Mesenchymal stem cell (in vitro differentiated cells and primary cell): ENCODE data around the gene GRIK4.
A peak's percentile ranks its signal among the peaks of the same experiment; 100 is the strongest.

ENCODE experiments used
- DNase-seq: peaks from one replicate; pipeline ENCODE4 v3.0.0-alpha.2; 2013
- H2AFZ ChIP-seq: one replicate; pipeline ENCODE4 v1.6.1; 2013; ENCODE audit warnings: low read depth, mild to moderate bottlenecking, control low read depth, inconsistent platforms, low read length, moderate library complexity
- H2AK5ac ChIP-seq: 2 replicates; pipeline ENCODE4 v1.6.1; 2013; ENCODE audit warnings: low read length, moderate library complexity, mild to moderate bottlenecking, inconsistent platforms; ENCODE audit not compliant: severe bottlenecking
- H2BK120ac ChIP-seq: one replicate; pipeline ENCODE4 v1.6.1; 2013; ENCODE audit warnings: low read depth, mild to moderate bottlenecking, inconsistent platforms, low read length, moderate library complexity
- H2BK12ac ChIP-seq, 2 experiments: one replicate each; pipeline ENCODE4 v1.6.1; 2013; ENCODE audit warnings: inconsistent platforms in 2 of 2, low read length in 2 of 2, mild to moderate bottlenecking in 2 of 2, moderate library complexity in 2 of 2, control low read depth in 1 of 2
- H2BK15ac ChIP-seq: one replicate; pipeline ENCODE4 v1.6.1; 2013; ENCODE audit warnings: mild to moderate bottlenecking, low read depth, inconsistent platforms; ENCODE audit not compliant: poor library complexity, severe bottlenecking
- H2BK5ac ChIP-seq: 2 replicates; pipeline ENCODE4 v1.6.1; 2013; ENCODE audit warnings: low read depth, mild to moderate bottlenecking, low read length, control low read depth, inconsistent platforms; ENCODE audit not compliant: poor library complexity, severe bottlenecking
- H3K14ac ChIP-seq, 2 experiments: one replicate each; pipeline ENCODE4 v1.6.1; 2013; ENCODE audit warnings: inconsistent platforms in 2 of 2, low read length in 2 of 2, control low read depth in 1 of 2, mild to moderate bottlenecking in 1 of 2, moderate library complexity in 1 of 2
- H3K18ac ChIP-seq, 2 experiments: one replicate each; pipeline ENCODE4 v1.6.1; 2013; ENCODE audit warnings: inconsistent platforms in 2 of 2, low read length in 2 of 2, control low read depth in 1 of 2, low read depth in 1 of 2, mild to moderate bottlenecking in 1 of 2
- H3K23ac ChIP-seq, 2 experiments: one replicate each; pipeline ENCODE4 v1.6.1; 2013; ENCODE audit warnings: inconsistent platforms in 2 of 2, low read length in 2 of 2, mild to moderate bottlenecking in 2 of 2, moderate library complexity in 2 of 2, control low read depth in 1 of 2
- H3K27ac ChIP-seq: 2 replicates; pipeline ENCODE4 v1.5.1; 2013; ENCODE audit warnings: mild to moderate bottlenecking, moderate library complexity, low read length, control low read depth, inconsistent platforms; ENCODE audit not compliant: poor library complexity, severe bottlenecking
- H3K27me3 ChIP-seq, 2 experiments: 2 replicates each; pipeline versions ENCODE4 v1.6.1 to v1.7.0; 2013; ENCODE audit warnings: low read length in 2 of 2, mild to moderate bottlenecking in 2 of 2, moderate library complexity in 2 of 2, control low read depth in 1 of 2, inconsistent platforms in 1 of 2; ENCODE audit not compliant: control insufficient read depth in 1 of 2, insufficient read depth in 1 of 2
- H3K36me3 ChIP-seq, 2 experiments: 2 replicates each; pipeline versions ENCODE4 v1.6.1 to v1.7.0; 2013; ENCODE audit warnings: low read length in 2 of 2, control low read depth in 1 of 2, inconsistent platforms in 1 of 2, low read depth in 1 of 2, mild to moderate bottlenecking in 1 of 2; ENCODE audit not compliant: insufficient read depth in 2 of 2, control insufficient read depth in 1 of 2
- H3K4ac ChIP-seq, 2 experiments: one replicate each; pipeline ENCODE4 v1.6.1; 2013; ENCODE audit warnings: inconsistent platforms in 2 of 2, low read length in 2 of 2, mild to moderate bottlenecking in 2 of 2, moderate library complexity in 2 of 2, control low read depth in 1 of 2, low read depth in 1 of 2
- H3K4me1 ChIP-seq: 2 replicates; pipeline ENCODE4 v1.6.1; 2013; ENCODE audit warnings: low read depth, low read length, control low read depth; ENCODE audit not compliant: control insufficient read depth, insufficient read depth
- H3K4me2 ChIP-seq: 2 replicates; pipeline ENCODE4 v1.6.1; 2013; ENCODE audit warnings: low read length, mild to moderate bottlenecking, inconsistent platforms; ENCODE audit not compliant: poor library complexity, severe bottlenecking
- H3K4me3 ChIP-seq, 2 experiments: 2 replicates each; pipeline versions ENCODE4 v1.5.1 to v1.7.0; 2013; ENCODE audit warnings: low read length in 2 of 2, mild to moderate bottlenecking in 2 of 2, control low read depth in 1 of 2, low read depth in 1 of 2; ENCODE audit not compliant: insufficient read depth in 1 of 2
- H3K79me1 ChIP-seq: replicated peaks from 2 replicates; pipeline ENCODE4 v1.6.1; 2013; ENCODE audit warnings: mild to moderate bottlenecking, control low read depth, low read length, inconsistent platforms; ENCODE audit not compliant: poor library complexity, severe bottlenecking
- H3K9ac ChIP-seq: 2 replicates; pipeline ENCODE4 v1.7.0; 2013; ENCODE audit warnings: mild to moderate bottlenecking, low read length, moderate library complexity
- H3K9me3 ChIP-seq: 2 replicates; pipeline ENCODE4 v1.7.0; 2013; ENCODE audit warnings: mild to moderate bottlenecking, low read length; ENCODE audit not compliant: control insufficient read depth
- H4K8ac ChIP-seq: one replicate; pipeline ENCODE4 v1.6.1; 2013; ENCODE audit warnings: inconsistent platforms, mild to moderate bottlenecking, low read length, moderate library complexity
- H4K91ac ChIP-seq: one replicate; pipeline ENCODE4 v1.6.1; 2013; ENCODE audit warnings: mild to moderate bottlenecking, low read length, inconsistent platforms
- WGBS: methylation state at CpG from one replicate; pipeline ENCODE4 v1.1.7; 2013; ENCODE audit warnings: mixed read lengths; 5-methylcytosine and 5-hydroxymethylcytosine counted together

The GRIK4 gene

DNA sequence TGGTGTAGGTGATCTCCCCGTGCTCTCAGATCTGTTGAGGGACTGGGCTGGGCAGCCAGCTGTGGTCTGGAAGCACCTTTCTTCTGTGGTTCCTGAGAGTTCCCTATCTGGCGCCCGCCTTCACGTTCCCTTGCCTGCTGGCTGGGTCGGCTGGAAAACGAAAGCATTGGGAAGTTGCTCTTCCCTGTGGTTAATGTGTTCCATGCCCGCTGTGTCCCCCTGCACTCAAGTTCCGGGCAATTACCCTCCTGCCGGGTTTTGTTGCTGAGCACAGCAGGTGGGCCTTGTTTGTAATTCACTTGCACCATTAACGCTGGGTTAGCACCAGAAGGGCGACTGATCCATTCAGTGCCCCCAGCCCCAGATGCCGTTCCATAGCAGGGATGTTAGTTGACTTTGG, 134.1 kb downstream of the GRIK4 start:
- H3K14ac ChIP-seq = peak overlapping the region in 1 of 2 experiments; percentile 53
- H3K4me2 ChIP-seq = peak overlapping the region; percentile 20
- H2BK5ac ChIP-seq = no peak overlapping the region
- H3K27ac ChIP-seq = no peak overlapping the region
- H4K8ac ChIP-seq = no peak overlapping the region
- no peak overlapping the region for H2AK5ac ChIP-seq
- peaks cover 8% of the 10 kb centered on the region for H3K4me1 ChIP-seq
- H3K23ac ChIP-seq = no peak overlapping the region
- no peak overlapping the region for H2BK12ac ChIP-seq
- H4K91ac ChIP-seq = no peak overlapping the region
- H3K27me3 ChIP-seq = peaks cover 72 to 87% of the 10 kb centered on the region in 2 experiments
- WGBS = 8% methylated on average over 12 of the region's 12 CpGs
- no peak overlapping the region for H3K9ac ChIP-seq
- H3K18ac ChIP-seq = no peak overlapping the region
- no peak overlapping the region for H3K4ac ChIP-seq
- peak overlapping the region in 1 of 2 experiments; percentile 39 for H3K4me3 ChIP-seq
- no peaks in the 10 kb centered on the region for H3K9me3 ChIP-seq
- H2AFZ ChIP-seq = no peak overlapping the region
- DNase-seq = peak; percentile 23
- H3K36me3 ChIP-seq = no peaks in the 10 kb centered on the region
- no peaks in the 10 kb centered on the region for H3K79me1 ChIP-seq
- H2BK120ac ChIP-seq = no peak overlapping the region
- no peak overlapping the region for H2BK15ac ChIP-seq

DNA sequence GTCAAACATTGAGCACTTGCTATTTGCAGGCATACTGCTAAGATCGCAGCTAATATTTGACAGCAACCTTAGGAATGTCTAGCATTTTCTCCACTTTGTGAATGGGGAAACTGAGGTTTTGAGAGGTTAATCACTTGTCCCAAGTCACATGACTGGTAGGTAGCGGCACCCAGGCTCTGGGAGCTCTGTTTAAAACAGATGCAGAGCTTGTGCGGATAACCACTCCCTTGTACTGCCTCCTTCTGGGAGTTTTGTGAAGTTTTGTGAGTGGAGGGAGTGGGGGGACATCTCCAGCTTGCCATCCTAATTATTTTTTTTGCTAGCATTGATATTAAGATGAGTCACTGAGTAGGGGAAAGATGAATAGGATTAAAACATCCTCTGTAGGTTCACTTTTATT, 134.7 kb downstream of the GRIK4 start:
- Histone ChIP-seq H4K8ac (no peak overlapping the region), H3K4me3 (no peak overlapping the region), H3K23ac (no peak overlapping the region), H2AFZ (no peak overlapping the region), H3K36me3 (no peaks in the 10 kb centered on the region), H3K4ac (no peak overlapping the region), H2BK120ac (no peak overlapping the region), H3K27me3 (peaks cover 70 to 93% of the 10 kb centered on the region in 2 experiments), H3K18ac (no peak overlapping the region), H3K9me3 (no peaks in the 10 kb centered on the region), H3K9ac (no peak overlapping the region), H3K14ac (no peak overlapping the region), H2BK12ac (no peak overlapping the region), H2BK15ac (no peak overlapping the region), H3K27ac (no peak overlapping the region), H2AK5ac (no peak overlapping the region), H3K79me1 (no peaks in the 10 kb centered on the region), H3K4me2 (no peak overlapping the region), H4K91ac (no peak overlapping the region), H2BK5ac (no peak overlapping the region), H3K4me1 (peaks cover 8% of the 10 kb centered on the region)
- 65% methylated on average over 3 of the region's 3 CpGs for WGBS
- no peak for DNase-seq

DNA sequence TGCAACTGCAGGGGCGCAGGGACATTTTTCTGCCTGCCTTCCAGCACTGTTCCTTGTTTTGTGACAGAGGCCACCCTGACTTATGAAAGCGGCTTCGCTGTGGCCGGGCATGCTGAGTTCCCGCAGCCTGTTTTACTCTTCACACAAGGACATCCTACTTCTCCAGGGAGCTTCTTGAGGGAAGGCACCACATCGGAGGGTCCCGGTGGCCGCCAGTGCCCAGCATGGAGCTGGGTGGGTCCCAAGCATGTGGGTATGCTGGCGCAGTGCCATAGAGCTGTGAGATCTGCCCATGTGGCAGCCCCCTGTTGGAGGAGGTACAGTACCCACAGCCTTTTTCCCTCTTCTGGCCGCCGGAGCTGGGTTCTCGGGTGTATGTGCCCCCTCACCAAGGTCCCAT, 136.1 kb downstream of the GRIK4 start:
- no peak overlapping the region for H3K9ac ChIP-seq
- H3K36me3 ChIP-seq = no peaks in the 10 kb centered on the region
- no peaks in the 10 kb centered on the region for H3K9me3 ChIP-seq
- WGBS = 89% methylated on average over 12 of the region's 12 CpGs
- no peak for DNase-seq
- no peak overlapping the region for H2BK12ac ChIP-seq
- H2AK5ac ChIP-seq = no peak overlapping the region
- H3K4me1 ChIP-seq = peaks cover 8% of the 10 kb centered on the region
- H3K79me1 ChIP-seq = no peaks in the 10 kb centered on the region
- H3K4ac ChIP-seq = no peak overlapping the region
- peaks cover 72 to 95% of the 10 kb centered on the region in 2 experiments for H3K27me3 ChIP-seq
- H4K91ac ChIP-seq = no peak overlapping the region
- no peak overlapping the region for H2BK5ac ChIP-seq
- H3K27ac ChIP-seq = no peak overlapping the region
- H3K14ac ChIP-seq = no peak overlapping the region
- no peak overlapping the region for H2BK120ac ChIP-seq
- H3K4me2 ChIP-seq = no peak overlapping the region
- H3K23ac ChIP-seq = no peak overlapping the region
- H3K4me3 ChIP-seq = no peak overlapping the region
- H2BK15ac ChIP-seq = no peak overlapping the region
- no peak overlapping the region for H2AFZ ChIP-seq
- no peak overlapping the region for H4K8ac ChIP-seq
- no peak overlapping the region for H3K18ac ChIP-seq

DNA sequence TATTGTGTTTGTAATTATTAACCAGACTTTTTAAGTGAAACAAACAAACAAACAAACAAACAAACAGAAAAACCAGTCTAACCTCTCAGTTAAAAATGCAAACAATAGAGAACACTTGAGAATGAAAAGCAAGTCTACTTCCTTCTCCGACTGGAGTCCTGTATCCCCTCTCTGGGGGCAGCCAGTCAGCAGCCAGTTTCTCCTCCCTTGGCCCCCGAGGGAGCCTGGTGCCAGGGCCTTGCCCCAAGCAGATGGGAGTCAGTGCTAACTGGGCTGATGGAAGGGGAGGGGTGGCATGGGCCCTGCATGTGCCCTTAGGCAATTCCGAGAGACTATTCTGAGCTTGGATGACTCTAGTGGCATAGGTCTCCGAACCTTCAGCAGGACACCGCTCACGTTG, 137.2 kb downstream of the GRIK4 start:
- Histone ChIP-seq H2BK12ac (no peak overlapping the region), H3K4me3 (no peak overlapping the region), H4K8ac (no peak overlapping the region), H2BK15ac (no peak overlapping the region), H3K79me1 (no peaks in the 10 kb centered on the region), H2BK5ac (no peak overlapping the region), H3K9me3 (peaks cover 3% of the 10 kb centered on the region), H3K4ac (no peak overlapping the region), H3K4me2 (no peak overlapping the region), H3K23ac (no peak overlapping the region), H3K36me3 (no peaks in the 10 kb centered on the region), H3K18ac (no peak overlapping the region), H3K27ac (no peak overlapping the region), H2BK120ac (no peak overlapping the region), H3K27me3 (peaks cover 71 to 95% of the 10 kb centered on the region in 2 experiments), H3K14ac (no peak overlapping the region), H2AFZ (no peak overlapping the region), H4K91ac (no peak overlapping the region), H3K9ac (no peak overlapping the region), H2AK5ac (no peak overlapping the region), H3K4me1 (peaks cover 8% of the 10 kb centered on the region)
- no peak for DNase-seq
- 73% methylated on average over 6 of the region's 6 CpGs for WGBS
